Measurements from ENCODE around the gene SPDYA.

DNA sequence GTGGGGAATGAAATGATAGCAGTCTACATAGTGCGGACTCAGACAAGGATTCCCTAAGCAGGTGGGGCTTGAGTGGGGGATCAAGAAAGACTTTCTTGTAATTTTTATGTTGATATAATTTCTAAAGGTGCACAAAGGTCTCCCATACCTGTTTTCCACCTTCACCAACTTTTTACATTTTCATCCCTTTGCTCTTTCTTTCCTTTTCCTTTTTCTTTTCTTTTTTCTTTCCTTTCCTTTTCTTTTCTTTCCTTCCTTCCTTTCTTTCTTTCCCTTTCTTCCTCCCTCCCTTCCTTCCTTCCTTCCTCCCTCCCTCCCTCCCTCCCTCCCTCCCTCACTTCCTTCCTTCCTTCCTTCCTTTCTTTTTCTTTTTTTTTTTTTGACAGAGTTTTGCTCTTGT, 69.6 kb downstream of the SPDYA start:
- TF ChIP-seq EZH2 (IDR thresholded peaks at IDR 0.05; ENCODE audit: low read length, unreplicated experiment) = no peak
- TF ChIP-seq, protein P1, sequence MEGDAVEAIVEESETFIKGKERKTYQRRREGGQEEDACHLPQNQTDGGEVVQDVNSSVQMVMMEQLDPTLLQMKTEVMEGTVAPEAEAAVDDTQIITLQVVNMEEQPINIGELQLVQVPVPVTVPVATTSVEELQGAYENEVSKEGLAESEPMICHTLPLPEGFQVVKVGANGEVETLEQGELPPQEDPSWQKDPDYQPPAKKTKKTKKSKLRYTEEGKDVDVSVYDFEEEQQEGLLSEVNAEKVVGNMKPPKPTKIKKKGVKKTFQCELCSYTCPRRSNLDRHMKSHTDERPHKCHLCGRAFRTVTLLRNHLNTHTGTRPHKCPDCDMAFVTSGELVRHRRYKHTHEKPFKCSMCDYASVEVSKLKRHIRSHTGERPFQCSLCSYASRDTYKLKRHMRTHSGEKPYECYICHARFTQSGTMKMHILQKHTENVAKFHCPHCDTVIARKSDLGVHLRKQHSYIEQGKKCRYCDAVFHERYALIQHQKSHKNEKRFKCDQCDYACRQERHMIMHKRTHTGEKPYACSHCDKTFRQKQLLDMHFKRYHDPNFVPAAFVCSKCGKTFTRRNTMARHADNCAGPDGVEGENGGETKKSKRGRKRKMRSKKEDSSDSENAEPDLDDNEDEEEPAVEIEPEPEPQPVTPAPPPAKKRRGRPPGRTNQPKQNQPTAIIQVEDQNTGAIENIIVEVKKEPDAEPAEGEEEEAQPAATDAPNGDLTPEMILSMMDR (conservative IDR thresholded peaks at IDR 0.05; ENCODE audit: low read depth, low read length) = no peak
